ENCODE measurements around the gene PLCG2.

Gene PLCG2

GRCh38 chr16:81775570-81775969 is 3.5 kb upstream of the PLCG2 start:
- H3K9me3 ChIP-seq (ENCODE audit: control insufficient read depth, low read length), result no peaks in the 10 kb centered on the region
- no peaks in the 10 kb centered on the region for H3K36me3 ChIP-seq (ENCODE audit: control insufficient read depth, insufficient read depth, low read length)
- H3K27ac ChIP-seq (ENCODE audit: low read depth, low read length, severe bottlenecking), result no peak overlapping the region
- H3K4me3 ChIP-seq (ENCODE audit: extremely low read depth, insufficient read depth, low read length, poor library complexity, severe bottlenecking), result no peak overlapping the region
- no peaks in the 10 kb centered on the region for H3K4me1 ChIP-seq (ENCODE audit: control insufficient read depth, insufficient read depth, low read length, poor library complexity, severe bottlenecking)

GRCh38 chr16:81778231-81778630 is 860 bp upstream of the PLCG2 start:
- no peaks in the 10 kb centered on the region for H3K4me1 ChIP-seq (ENCODE audit: control insufficient read depth, insufficient read depth, low read length, poor library complexity, severe bottlenecking)
- 86 to 91% methylated on average over 6 of the region's 6 CpGs for WGBS, 2 experiments (ENCODE audit: insufficient coverage in 2 of 2)

GRCh38 chr16:81779536-81780320 is 637 bp downstream of the PLCG2 start:
- H3K36me3 ChIP-seq (ENCODE audit: control insufficient read depth, insufficient read depth, low read length), result no peaks in the 10 kb centered on the region
- no peaks in the 10 kb centered on the region for H3K9me3 ChIP-seq (ENCODE audit: control insufficient read depth, low read length)
- peak overlapping the region; percentile 45 for H3K4me3 ChIP-seq (ENCODE audit: extremely low read depth, insufficient read depth, low read length, poor library complexity, severe bottlenecking)
- WGBS, 2 experiments (ENCODE audit: insufficient coverage in 2 of 2), result 6 to 9% methylated on average over 34 to 51 of the region's 58 CpGs
- no peak overlapping the region for H3K27ac ChIP-seq (ENCODE audit: low read depth, low read length, severe bottlenecking)
- no peaks in the 10 kb centered on the region for H3K4me1 ChIP-seq (ENCODE audit: control insufficient read depth, insufficient read depth, low read length, poor library complexity, severe bottlenecking)

More at GRCh38 chr16:81778231-81778630, 860 bp upstream of the PLCG2 start:
- no peak overlapping the region for H3K27ac ChIP-seq (ENCODE audit: low read depth, low read length, severe bottlenecking)
- H3K9me3 ChIP-seq (ENCODE audit: control insufficient read depth, low read length), result no peaks in the 10 kb centered on the region
- H3K36me3 ChIP-seq (ENCODE audit: control insufficient read depth, insufficient read depth, low read length), result no peaks in the 10 kb centered on the region
- no peak overlapping the region for H3K4me3 ChIP-seq (ENCODE audit: extremely low read depth, insufficient read depth, low read length, poor library complexity, severe bottlenecking)

- H3K4me1 ChIP-seq (ENCODE audit: control insufficient read depth, insufficient read depth, low read length, poor library complexity, severe bottlenecking), result no peaks in the 10 kb centered on the region
- no peaks in the 10 kb centered on the region for H3K9me3 ChIP-seq (ENCODE audit: control insufficient read depth, low read length)
- H3K27ac ChIP-seq (ENCODE audit: low read depth, low read length, severe bottlenecking), result no peak overlapping the region
- no peaks in the 10 kb centered on the region for H3K36me3 ChIP-seq (ENCODE audit: control insufficient read depth, insufficient read depth, low read length)
- 86 to 94% methylated on average over 7 to 8 of the region's 8 CpGs for WGBS, 2 experiments (ENCODE audit: insufficient coverage in 2 of 2)
- H3K4me3 ChIP-seq (ENCODE audit: extremely low read depth, insufficient read depth, low read length, poor library complexity, severe bottlenecking), result no peak overlapping the region
Observed at GRCh38 chr16:81780350-81780749, 1.3 kb downstream of the PLCG2 start.

GRCh38 chr16:81782236-81782635 is 3.1 kb downstream of the PLCG2 start:
- Histone ChIP-seq H3K4me3 (ENCODE audit: extremely low read depth, insufficient read depth, low read length, poor library complexity, severe bottlenecking) (no peak overlapping the region), H3K36me3 (ENCODE audit: control insufficient read depth, insufficient read depth, low read length) (no peaks in the 10 kb centered on the region), H3K9me3 (ENCODE audit: control insufficient read depth, low read length) (no peaks in the 10 kb centered on the region), H3K27ac (ENCODE audit: low read depth, low read length, severe bottlenecking) (no peak overlapping the region), H3K4me1 (ENCODE audit: control insufficient read depth, insufficient read depth, low read length, poor library complexity, severe bottlenecking) (peaks cover 6% of the 10 kb centered on the region)
- 90 to 93% methylated on average over 3 of the region's 3 CpGs for WGBS, 2 experiments (ENCODE audit: insufficient coverage in 2 of 2)

GRCh38 chr16:81784072-81784795 is 5.1 kb downstream of the PLCG2 start:
- peaks cover 6% of the 10 kb centered on the region for H3K4me1 ChIP-seq (ENCODE audit: control insufficient read depth, insufficient read depth, low read length, poor library complexity, severe bottlenecking)
- H3K36me3 ChIP-seq (ENCODE audit: control insufficient read depth, insufficient read depth, low read length), result no peaks in the 10 kb centered on the region
- H3K9me3 ChIP-seq (ENCODE audit: control insufficient read depth, low read length), result no peaks in the 10 kb centered on the region
- 50% methylated on average over 2 of the region's 3 CpGs; no CpG with 5 or more reads in 1 of the 2 experiments for WGBS, 2 experiments (ENCODE audit: insufficient coverage in 2 of 2)
- H3K4me3 ChIP-seq (ENCODE audit: extremely low read depth, insufficient read depth, low read length, poor library complexity, severe bottlenecking), result no peak overlapping the region
- H3K27ac ChIP-seq (ENCODE audit: low read depth, low read length, severe bottlenecking), result no peak overlapping the region

GRCh38 chr16:81785138-81785924 is 6.2 kb downstream of the PLCG2 start:
- Histone ChIP-seq H3K36me3 (ENCODE audit: control insufficient read depth, insufficient read depth, low read length) (no peaks in the 10 kb centered on the region), H3K4me1 (ENCODE audit: control insufficient read depth, insufficient read depth, low read length, poor library complexity, severe bottlenecking) (peaks cover 6% of the 10 kb centered on the region), H3K9me3 (ENCODE audit: control insufficient read depth, low read length) (no peaks in the 10 kb centered on the region), H3K27ac (ENCODE audit: low read depth, low read length, severe bottlenecking) (no peak overlapping the region), H3K4me3 (ENCODE audit: extremely low read depth, insufficient read depth, low read length, poor library complexity, severe bottlenecking) (no peak overlapping the region)
- WGBS, 2 experiments (ENCODE audit: insufficient coverage in 2 of 2), result 84 to 86% methylated on average over 5 to 6 of the region's 7 CpGs

GRCh38 chr16:81786321-81786720 is 7.2 kb downstream of the PLCG2 start:
- WGBS, 2 experiments (ENCODE audit: insufficient coverage in 2 of 2), result 40 to 47% methylated on average over 4 to 5 of the region's 6 CpGs
- no peaks in the 10 kb centered on the region for H3K36me3 ChIP-seq (ENCODE audit: control insufficient read depth, insufficient read depth, low read length)
- H3K9me3 ChIP-seq (ENCODE audit: control insufficient read depth, low read length), result no peaks in the 10 kb centered on the region
- no peak overlapping the region for H3K27ac ChIP-seq (ENCODE audit: low read depth, low read length, severe bottlenecking)
- H3K4me1 ChIP-seq (ENCODE audit: control insufficient read depth, insufficient read depth, low read length, poor library complexity, severe bottlenecking), result peaks cover 6% of the 10 kb centered on the region
- H3K4me3 ChIP-seq (ENCODE audit: extremely low read depth, insufficient read depth, low read length, poor library complexity, severe bottlenecking), result no peak overlapping the region

- H3K27ac ChIP-seq (ENCODE audit: low read depth, low read length, severe bottlenecking), result no peak overlapping the region
- WGBS, 2 experiments (ENCODE audit: insufficient coverage in 2 of 2), result 83% methylated on average over 1 of the region's 2 CpGs; no CpG with 5 or more reads in 1 of the 2 experiments
Observed at GRCh38 chr16:81786868-81787267, 7.8 kb downstream of the PLCG2 start.

GRCh38 chr16:81787659-81788058 is 8.6 kb downstream of the PLCG2 start:
- 65 to 67% methylated on average over 1 to 4 of the region's 6 CpGs for WGBS, 2 experiments (ENCODE audit: insufficient coverage in 2 of 2)
- Histone ChIP-seq H3K4me1 (ENCODE audit: control insufficient read depth, insufficient read depth, low read length, poor library complexity, severe bottlenecking) (peaks cover 6% of the 10 kb centered on the region), H3K36me3 (ENCODE audit: control insufficient read depth, insufficient read depth, low read length) (no peaks in the 10 kb centered on the region), H3K9me3 (ENCODE audit: control insufficient read depth, low read length) (no peaks in the 10 kb centered on the region), H3K27ac (ENCODE audit: low read depth, low read length, severe bottlenecking) (no peak overlapping the region), H3K4me3 (ENCODE audit: extremely low read depth, insufficient read depth, low read length, poor library complexity, severe bottlenecking) (no peak overlapping the region)

More at GRCh38 chr16:81786868-81787267, 7.8 kb downstream of the PLCG2 start:
- H3K9me3 ChIP-seq (ENCODE audit: control insufficient read depth, low read length), result no peaks in the 10 kb centered on the region
- H3K4me1 ChIP-seq (ENCODE audit: control insufficient read depth, insufficient read depth, low read length, poor library complexity, severe bottlenecking), result peaks cover 6% of the 10 kb centered on the region
- no peaks in the 10 kb centered on the region for H3K36me3 ChIP-seq (ENCODE audit: control insufficient read depth, insufficient read depth, low read length)
- H3K4me3 ChIP-seq (ENCODE audit: extremely low read depth, insufficient read depth, low read length, poor library complexity, severe bottlenecking), result no peak overlapping the region

All from mesodermal cell (in vitro differentiated cells).